Activated naive CD8-positive, alpha-beta T cell treated with anti-CD3 and anti-CD28 coated beads for 36 hours (primary cell): ENCODE measurements around the gene ADGRF4. TPM values are rescaled to one million over a fixed set of nuclear protein-coding genes. Genes with fewer than 3 reads are reported as not detected.

Experiments used
- DNase-seq: peaks from one replicate; pipeline ENCODE4 v3.0.0; 2021
- H3K27ac Mint-ChIP-seq: one replicate; pipeline ENCODE4 v1.8.0; 2022; ENCODE audit warnings: mild to moderate bottlenecking, moderate library complexity, mixed read lengths
- H3K27me3 Mint-ChIP-seq: one replicate; pipeline ENCODE4 v1.8.0; 2022; ENCODE audit warnings: mild to moderate bottlenecking, mixed read lengths
- H3K36me3 Mint-ChIP-seq: one replicate; pipeline ENCODE4 v1.8.0; 2021; ENCODE audit warnings: mild to moderate bottlenecking, mixed read lengths
- H3K4me1 Mint-ChIP-seq: one replicate; pipeline ENCODE4 v1.8.0; 2021; ENCODE audit warnings: mixed read lengths
- H3K4me3 Mint-ChIP-seq: one replicate; pipeline ENCODE4 v1.8.0; 2022; ENCODE audit warnings: mild to moderate bottlenecking, moderate library complexity, mixed read lengths
- H3K9me3 Mint-ChIP-seq: one replicate; pipeline ENCODE4 v1.8.0; 2022; ENCODE audit warnings: mixed read lengths
- total RNA-seq, 2 experiments: library from RNA; stranded (reverse); gene quantifications; one replicate each; pipeline ENCODE4 v1.2.3, GENCODE V29; 2021

The ADGRF4 gene
- total RNA-seq, 2 experiments from 2014 or later, result not detected

GRCh38 chr6:47710295-47710694 is 11.9 kb downstream of the ADGRF4 start:
- peaks cover 2% of the 10 kb centered on the region for H3K9me3 Mint-ChIP-seq
- no peak overlapping the region for H3K4me3 Mint-ChIP-seq
- peaks cover 43% of the 10 kb centered on the region for H3K27me3 Mint-ChIP-seq
- DNase-seq, result no peak
- peaks cover 7% of the 10 kb centered on the region for H3K4me1 Mint-ChIP-seq
- H3K27ac Mint-ChIP-seq, result no peak overlapping the region
- H3K36me3 Mint-ChIP-seq, result no peaks in the 10 kb centered on the region

- Mint-ChIP-seq H3K4me1 (peaks cover 21% of the 10 kb centered on the region), H3K27me3 (peaks cover 39% of the 10 kb centered on the region), H3K9me3 (peaks cover 4% of the 10 kb centered on the region), H3K27ac (no peak overlapping the region), H3K36me3 (no peaks in the 10 kb centered on the region), H3K4me3 (no peak overlapping the region)
- no peak for DNase-seq
These were observed 14.8 kb downstream of the ADGRF4 start for GRCh38 chr6:47713200-47713599.

- DNase-seq, result peak; percentile 23
- H3K9me3 Mint-ChIP-seq, result peaks cover 7% of the 10 kb centered on the region
- no peak overlapping the region for H3K4me3 Mint-ChIP-seq
- H3K4me1 Mint-ChIP-seq, result peaks cover 21% of the 10 kb centered on the region
- peaks cover 35% of the 10 kb centered on the region for H3K27me3 Mint-ChIP-seq
- no peak overlapping the region for H3K27ac Mint-ChIP-seq
- no peaks in the 10 kb centered on the region for H3K36me3 Mint-ChIP-seq
These were observed 16.4 kb downstream of the ADGRF4 start for GRCh38 chr6:47714802-47715201.

- Mint-ChIP-seq H3K27me3 (peaks cover 31% of the 10 kb centered on the region), H3K4me3 (no peak overlapping the region), H3K27ac (peak overlapping the region; percentile 83), H3K4me1 (peaks cover 21% of the 10 kb centered on the region), H3K9me3 (peaks cover 7% of the 10 kb centered on the region), H3K36me3 (no peaks in the 10 kb centered on the region)
- DNase-seq, result no peak
These were observed 17.4 kb downstream of the ADGRF4 start for GRCh38 chr6:47715782-47716181.

DNA sequence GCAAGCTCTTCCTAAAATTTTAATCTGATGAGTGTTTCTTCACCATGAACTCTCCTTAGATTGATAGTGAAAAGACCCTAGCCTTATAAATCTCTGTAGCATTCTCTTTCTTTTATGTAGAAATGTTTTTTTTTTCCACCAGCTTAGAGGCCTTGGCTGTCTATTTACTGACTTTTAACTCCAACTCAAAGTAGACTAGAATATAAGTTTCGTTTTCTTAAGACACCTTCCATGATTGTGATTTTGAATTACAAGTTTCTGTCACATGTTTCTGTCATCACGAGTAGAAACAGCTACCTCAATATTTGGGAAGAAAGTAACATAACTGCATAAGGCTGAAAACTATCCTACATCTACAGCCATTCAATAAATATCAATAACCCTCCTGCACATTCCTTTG is 17.8 kb downstream of the ADGRF4 start:
- Mint-ChIP-seq H3K36me3 (no peaks in the 10 kb centered on the region), H3K4me1 (peaks cover 21% of the 10 kb centered on the region), H3K27ac (peak overlapping the region; percentile 83), H3K4me3 (peak overlapping the region; percentile 16), H3K27me3 (peaks cover 31% of the 10 kb centered on the region), H3K9me3 (peaks cover 7% of the 10 kb centered on the region)
- DNase-seq, result no peak

DNA sequence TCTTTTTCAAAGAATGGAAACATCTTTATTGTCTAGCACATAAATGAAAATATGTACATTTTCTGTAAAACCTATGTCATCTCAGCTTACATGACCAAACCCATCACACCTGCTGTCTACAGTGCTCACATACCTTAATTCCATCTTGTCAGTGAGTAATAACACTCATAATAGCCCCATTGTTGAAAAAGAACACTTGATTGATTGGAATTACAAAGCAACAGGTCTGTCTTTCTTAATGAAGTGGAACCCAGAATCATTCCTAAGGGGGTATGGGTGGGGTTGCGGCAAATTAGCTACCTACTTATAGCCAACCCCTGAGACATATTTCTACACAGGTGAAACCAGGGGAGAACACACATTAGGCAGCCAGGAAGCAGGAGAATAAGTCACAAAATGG is 20.2 kb downstream of the ADGRF4 start:
- H3K36me3 Mint-ChIP-seq, result no peaks in the 10 kb centered on the region
- H3K4me3 Mint-ChIP-seq, result no peak overlapping the region
- no peak overlapping the region for H3K27ac Mint-ChIP-seq
- H3K4me1 Mint-ChIP-seq, result peaks cover 26% of the 10 kb centered on the region
- H3K27me3 Mint-ChIP-seq, result peaks cover 13% of the 10 kb centered on the region
- H3K9me3 Mint-ChIP-seq, result peaks cover 7% of the 10 kb centered on the region
- DNase-seq, result no peak

DNA sequence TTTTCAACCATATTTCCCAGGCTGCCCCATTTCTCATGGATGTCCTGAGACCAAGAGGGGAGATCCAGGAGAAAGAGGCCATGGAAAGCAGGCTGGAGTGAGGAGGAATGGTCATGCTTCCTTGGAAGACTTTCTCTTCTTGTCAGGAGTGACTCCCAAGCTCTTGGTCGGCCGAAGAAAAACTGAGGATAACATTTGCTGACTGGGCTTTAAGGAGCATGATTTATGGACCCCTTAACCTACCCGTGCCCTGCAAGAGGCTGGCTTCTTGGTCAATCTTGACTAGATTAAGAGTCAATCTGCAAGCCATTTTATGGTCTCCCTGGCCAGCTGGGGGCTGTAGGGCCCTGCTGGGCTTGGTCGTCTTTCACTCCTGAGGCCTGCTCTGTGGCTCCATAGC is 22.8 kb downstream of the ADGRF4 start:
- Mint-ChIP-seq H3K4me1 (peaks cover 9% of the 10 kb centered on the region), H3K9me3 (peaks cover 2% of the 10 kb centered on the region), H3K4me3 (no peak overlapping the region), H3K27me3 (peaks cover 7% of the 10 kb centered on the region), H3K27ac (no peak overlapping the region), H3K36me3 (no peaks in the 10 kb centered on the region)
- no peak for DNase-seq

GRCh38 chr6:47722194-47722593 is 23.8 kb downstream of the ADGRF4 start:
- H3K27me3 Mint-ChIP-seq, result peaks cover 7% of the 10 kb centered on the region
- no peaks in the 10 kb centered on the region for H3K36me3 Mint-ChIP-seq
- peaks cover 2% of the 10 kb centered on the region for H3K9me3 Mint-ChIP-seq
- no peak overlapping the region for H3K27ac Mint-ChIP-seq
- no peak for DNase-seq
- H3K4me3 Mint-ChIP-seq, result no peak overlapping the region
- peaks cover 5% of the 10 kb centered on the region for H3K4me1 Mint-ChIP-seq

DNA sequence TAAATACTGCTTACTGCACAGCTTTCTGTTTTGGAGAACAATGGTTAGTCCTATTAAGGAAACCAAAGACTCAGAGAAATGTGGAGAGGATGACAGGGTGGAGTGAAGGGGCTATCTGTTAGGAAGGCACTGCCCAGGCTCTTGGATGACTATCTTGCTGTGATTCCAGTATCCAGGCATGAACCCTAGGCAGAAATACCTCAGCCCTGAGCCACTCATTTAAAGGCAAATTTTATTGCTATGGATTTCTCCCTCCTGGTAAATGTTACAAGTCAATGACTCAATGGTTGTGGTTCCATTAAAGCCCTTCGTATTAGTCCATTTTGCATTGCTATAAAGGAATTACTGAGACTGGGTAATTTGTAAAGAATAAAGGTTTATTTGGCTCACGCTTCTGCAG is 25.9 kb downstream of the ADGRF4 start:
- peaks cover 10% of the 10 kb centered on the region for H3K4me1 Mint-ChIP-seq
- no peak for DNase-seq
- H3K36me3 Mint-ChIP-seq, result no peaks in the 10 kb centered on the region
- H3K27ac Mint-ChIP-seq, result no peak overlapping the region
- H3K4me3 Mint-ChIP-seq, result no peak overlapping the region
- peaks cover 7% of the 10 kb centered on the region for H3K27me3 Mint-ChIP-seq
- no peaks in the 10 kb centered on the region for H3K9me3 Mint-ChIP-seq

- no peak overlapping the region for H3K27ac Mint-ChIP-seq
- no peak overlapping the region for H3K4me3 Mint-ChIP-seq
- DNase-seq, result no peak
- H3K36me3 Mint-ChIP-seq, result no peaks in the 10 kb centered on the region
- no peaks in the 10 kb centered on the region for H3K27me3 Mint-ChIP-seq
- peaks cover 9% of the 10 kb centered on the region for H3K4me1 Mint-ChIP-seq
- H3K9me3 Mint-ChIP-seq, result no peaks in the 10 kb centered on the region
These were observed 29.0 kb downstream of the ADGRF4 start for GRCh38 chr6:47727391-47727790.

DNA sequence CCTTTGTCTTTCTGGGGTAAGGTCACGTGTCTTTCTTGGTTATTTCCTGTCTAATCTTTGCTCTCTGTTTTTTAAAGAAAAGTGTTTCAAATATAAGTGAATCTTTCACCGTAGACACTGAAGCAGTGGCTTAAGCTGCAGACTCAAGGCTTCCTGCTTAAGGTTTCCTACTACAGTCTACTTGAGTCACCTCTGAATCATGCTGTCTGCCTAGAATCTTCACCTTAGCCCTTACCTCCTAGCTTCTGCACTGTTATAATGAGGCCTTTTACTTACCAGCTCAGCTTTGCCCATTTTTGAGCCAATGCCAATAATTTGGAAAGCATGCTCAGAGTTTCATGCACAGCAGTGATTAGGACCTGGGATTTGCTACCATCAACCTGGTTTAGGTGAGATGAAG is 30.6 kb downstream of the ADGRF4 start:
- Mint-ChIP-seq H3K4me3 (no peak overlapping the region), H3K36me3 (no peaks in the 10 kb centered on the region), H3K9me3 (no peaks in the 10 kb centered on the region), H3K27ac (no peak overlapping the region), H3K4me1 (peaks cover 9% of the 10 kb centered on the region), H3K27me3 (no peaks in the 10 kb centered on the region)
- DNase-seq, result no peak

DNA sequence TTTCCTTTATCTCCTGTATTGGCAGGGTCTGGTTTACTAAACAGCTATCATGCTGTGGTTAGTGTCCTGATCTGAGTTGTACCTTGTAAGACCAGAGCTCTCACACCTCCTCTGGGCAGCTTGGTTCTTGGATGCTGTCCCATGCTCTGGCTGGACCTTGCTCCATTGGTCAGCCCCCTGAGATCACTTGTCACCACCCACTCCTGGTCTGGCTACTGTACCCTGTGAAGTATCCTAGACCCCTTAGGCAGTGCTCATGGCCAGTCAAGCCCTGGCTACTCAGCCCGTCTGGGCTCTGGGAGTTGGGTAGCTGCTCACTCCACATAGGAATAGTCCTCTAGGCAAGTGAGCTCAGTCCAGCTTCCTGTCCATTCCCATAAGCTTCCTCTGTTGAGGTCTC is 31.1 kb downstream of the ADGRF4 start:
- Mint-ChIP-seq H3K9me3 (no peaks in the 10 kb centered on the region), H3K4me1 (peaks cover 9% of the 10 kb centered on the region), H3K36me3 (no peaks in the 10 kb centered on the region), H3K27me3 (no peaks in the 10 kb centered on the region), H3K4me3 (no peak overlapping the region), H3K27ac (no peak overlapping the region)
- DNase-seq, result no peak

GRCh38 chr6:47733879-47734558 is 35.6 kb downstream of the ADGRF4 start:
- H3K9me3 Mint-ChIP-seq, result no peaks in the 10 kb centered on the region
- no peaks in the 10 kb centered on the region for H3K36me3 Mint-ChIP-seq
- H3K4me1 Mint-ChIP-seq, result peaks cover 5% of the 10 kb centered on the region
- H3K27ac Mint-ChIP-seq, result no peak overlapping the region
- peaks cover 10% of the 10 kb centered on the region for H3K27me3 Mint-ChIP-seq
- DNase-seq, result no peak
- H3K4me3 Mint-ChIP-seq, result no peak overlapping the region

GRCh38 chr6:47734831-47735481 is 36.6 kb downstream of the ADGRF4 start:
- no peak for DNase-seq
- Mint-ChIP-seq H3K4me1 (no peaks in the 10 kb centered on the region), H3K9me3 (no peaks in the 10 kb centered on the region), H3K27me3 (peaks cover 10% of the 10 kb centered on the region), H3K27ac (no peak overlapping the region), H3K4me3 (no peak overlapping the region), H3K36me3 (no peaks in the 10 kb centered on the region)

DNA sequence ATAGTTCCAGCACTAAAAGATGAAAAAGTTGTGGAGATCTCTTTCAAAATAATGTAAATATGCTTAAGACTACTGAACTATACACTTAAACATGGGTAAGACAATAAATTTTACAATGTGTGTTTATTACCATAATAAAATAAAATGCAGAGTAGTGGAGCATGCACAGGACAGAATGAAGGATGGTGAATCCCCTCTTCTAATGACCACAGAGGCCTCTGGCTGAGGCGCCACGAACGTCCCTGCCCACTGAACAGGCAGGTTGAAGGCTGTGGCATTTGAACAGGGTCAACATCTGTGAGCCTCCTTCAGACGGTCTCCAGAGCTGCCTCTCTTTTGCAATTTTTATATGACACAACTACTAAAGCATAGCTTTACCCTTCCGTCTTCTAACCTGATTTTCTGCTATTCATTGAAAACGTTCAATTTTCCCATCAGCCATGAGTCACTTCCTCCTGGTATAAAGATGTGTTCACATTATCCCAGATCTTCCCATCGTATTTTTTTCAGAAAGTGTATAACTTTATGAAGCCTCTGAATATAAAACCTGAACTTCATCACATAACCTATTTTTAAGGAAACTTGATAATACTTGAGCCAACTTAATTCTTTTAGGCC is 37.8 kb downstream of the ADGRF4 start:
- no peaks in the 10 kb centered on the region for H3K9me3 Mint-ChIP-seq
- no peaks in the 10 kb centered on the region for H3K36me3 Mint-ChIP-seq
- H3K4me3 Mint-ChIP-seq, result no peak overlapping the region
- no peak for DNase-seq
- no peak overlapping the region for H3K27ac Mint-ChIP-seq
- H3K4me1 Mint-ChIP-seq, result no peaks in the 10 kb centered on the region
- H3K27me3 Mint-ChIP-seq, result peaks cover 10% of the 10 kb centered on the region

DNA sequence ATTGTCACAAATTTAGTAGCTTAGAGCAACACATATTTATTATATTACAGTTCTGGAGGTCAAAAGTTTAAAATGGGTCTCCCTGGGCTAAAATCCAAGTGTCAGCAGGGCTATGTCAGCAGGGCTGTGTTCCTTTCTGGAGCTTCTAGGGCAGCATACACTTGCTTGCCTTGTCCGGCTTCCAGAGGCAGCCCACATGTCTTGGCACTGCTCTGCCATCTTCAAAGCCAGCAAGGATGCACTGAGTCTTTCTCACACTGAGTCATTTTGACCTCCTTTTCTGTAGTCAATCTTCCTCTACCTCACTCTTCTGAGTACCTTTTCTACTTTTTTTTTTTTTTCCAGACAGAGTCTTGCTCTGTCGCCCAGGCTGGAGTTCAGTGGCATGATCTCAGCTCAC is 39.0 kb downstream of the ADGRF4 start:
- Mint-ChIP-seq H3K27ac (no peak overlapping the region), H3K36me3 (no peaks in the 10 kb centered on the region), H3K9me3 (no peaks in the 10 kb centered on the region), H3K4me3 (no peak overlapping the region), H3K27me3 (peaks cover 10% of the 10 kb centered on the region), H3K4me1 (peaks cover 7% of the 10 kb centered on the region)
- DNase-seq, result no peak
